Pulmonary artery endothelial cell (primary cell): Measurements from ENCODE around the gene STAMBPL1. TPM values are rescaled to one million over a fixed set of nuclear protein-coding genes. Genes with fewer than 3 reads are reported as not detected.
"Not testable (repeated sequence)": the region's sequence is repeated elsewhere in the genome, so short reads cannot be mapped to it uniquely, and the experiment has no call there.

Experiments used
- DNase-seq: peaks from one replicate; pipeline ENCODE4 v3.0.0-alpha.2; 2011; ENCODE audit warnings: low read depth, low spot score
- total RNA-seq: library from RNA; depleted of rRNA; stranded (reverse); fragments of >200 nt; gene quantifications from 2 replicates; pipeline ENCODE4 v1.2.3, GENCODE V29; 2014

STAMBPL1 gene
- total RNA-seq, 1 donor from 2014 or later = 1.6 TPM

DNA sequence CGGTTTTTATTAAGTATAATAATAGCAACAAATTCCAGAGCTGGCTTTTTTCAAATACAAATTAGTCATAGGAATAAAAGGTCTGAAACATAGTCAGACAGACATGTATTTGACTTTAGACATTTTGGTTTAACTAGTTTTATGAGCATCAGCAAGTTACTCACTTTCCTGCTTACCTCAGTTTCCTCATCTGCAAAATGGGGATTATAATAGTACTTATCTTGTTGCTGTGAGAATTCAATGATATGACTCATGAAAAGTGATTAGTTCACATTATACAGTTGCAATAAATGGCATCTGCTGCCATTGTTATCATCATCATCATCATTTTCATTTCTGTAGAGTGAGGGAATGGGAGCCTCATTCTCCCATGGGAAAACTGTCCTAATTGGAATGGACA lies 39.0 kb downstream of the STAMBPL1 start:
- DNase-seq = no peak

GRCh38 chr10:88920198-88920597 lies 40.2 kb downstream of the STAMBPL1 start:
- DNase-seq = no peak

DNA sequence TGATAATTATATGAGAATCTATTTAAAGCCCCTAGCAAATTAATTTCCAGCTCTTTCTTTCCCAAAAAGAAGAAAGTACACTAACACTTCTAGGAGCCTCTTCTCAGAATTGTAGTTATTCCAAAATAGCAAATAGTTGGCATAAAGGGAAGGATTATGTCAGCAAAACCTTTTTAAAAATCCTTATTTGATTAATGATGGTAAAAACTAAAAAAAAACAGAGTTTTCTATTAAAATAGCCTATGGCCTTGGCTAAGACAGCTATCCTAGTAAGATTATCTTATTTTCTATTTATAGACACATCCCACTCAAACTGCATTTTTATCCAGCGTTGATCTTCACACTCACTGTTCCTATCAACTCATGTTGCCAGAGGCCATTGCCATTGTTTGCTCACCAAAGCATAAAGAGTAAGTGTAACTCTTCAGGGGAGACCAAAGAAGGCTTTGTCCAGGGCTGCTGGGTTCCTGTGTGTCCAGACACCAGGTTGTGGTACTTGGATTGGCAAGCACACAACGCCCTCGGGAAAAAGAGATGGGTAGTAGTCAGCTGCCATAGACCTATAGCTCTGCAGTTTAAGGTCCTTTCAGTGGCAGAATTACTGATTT lies 41.0 kb downstream of the STAMBPL1 start:
- DNase-seq = no peak

GRCh38 chr10:88922041-88922440 lies 42.0 kb downstream of the STAMBPL1 start:
- no peak for DNase-seq

DNA sequence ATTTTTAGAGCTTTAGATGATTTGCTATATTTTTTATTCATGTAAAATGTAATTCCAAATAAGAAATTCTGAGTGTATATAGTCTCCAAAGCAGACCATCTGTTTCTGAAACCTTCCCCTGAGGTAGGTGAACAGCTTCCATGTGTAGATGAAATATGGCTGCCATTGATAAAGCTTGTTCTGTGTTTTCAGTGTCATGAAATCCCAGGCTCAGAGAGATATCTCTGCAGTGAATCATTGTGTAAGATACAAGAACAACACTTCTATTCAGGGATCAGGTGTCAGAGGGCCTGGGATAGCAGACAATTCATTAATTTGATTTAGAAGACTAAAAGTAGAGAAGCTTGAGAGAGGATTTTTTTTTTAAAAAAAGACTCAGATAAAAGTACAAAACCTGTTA lies 43.5 kb downstream of the STAMBPL1 start:
- no peak for DNase-seq

GRCh38 chr10:88926566-88927415 lies 46.7 kb downstream of the STAMBPL1 start:
- no peak for DNase-seq

- no peak for DNase-seq
Observed at GRCh38 chr10:88927416-88927690, 47.3 kb downstream of the STAMBPL1 start.

- DNase-seq = no peak
Observed at GRCh38 chr10:88928254-88928653, 48.2 kb downstream of the STAMBPL1 start.

- DNase-seq = no peak
Observed at GRCh38 chr10:88931548-88931947, 51.5 kb downstream of the STAMBPL1 start.

DNA sequence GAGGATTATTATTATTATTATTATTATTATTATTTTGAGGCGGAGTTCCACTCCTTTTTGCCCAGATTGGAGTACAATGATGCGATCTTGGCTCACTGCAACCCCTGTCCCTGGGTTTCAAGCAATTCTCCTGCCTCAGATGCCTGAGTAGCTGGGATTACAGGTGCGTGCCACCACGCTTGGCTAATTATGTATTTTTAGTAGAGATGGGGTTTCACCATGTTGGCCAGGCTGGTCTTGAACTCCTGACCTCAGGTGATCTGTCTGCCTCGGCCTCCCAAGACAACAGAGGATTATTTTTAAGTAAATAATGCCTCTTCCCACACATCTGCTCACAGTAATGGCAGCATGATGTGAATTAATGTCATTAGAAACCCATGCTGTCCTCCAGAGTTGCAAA lies 52.0 kb downstream of the STAMBPL1 start:
- not testable (repeated sequence) for DNase-seq

- peak; percentile 11 for DNase-seq
Observed at GRCh38 chr10:88932539-88933256, 52.7 kb downstream of the STAMBPL1 start.

DNA sequence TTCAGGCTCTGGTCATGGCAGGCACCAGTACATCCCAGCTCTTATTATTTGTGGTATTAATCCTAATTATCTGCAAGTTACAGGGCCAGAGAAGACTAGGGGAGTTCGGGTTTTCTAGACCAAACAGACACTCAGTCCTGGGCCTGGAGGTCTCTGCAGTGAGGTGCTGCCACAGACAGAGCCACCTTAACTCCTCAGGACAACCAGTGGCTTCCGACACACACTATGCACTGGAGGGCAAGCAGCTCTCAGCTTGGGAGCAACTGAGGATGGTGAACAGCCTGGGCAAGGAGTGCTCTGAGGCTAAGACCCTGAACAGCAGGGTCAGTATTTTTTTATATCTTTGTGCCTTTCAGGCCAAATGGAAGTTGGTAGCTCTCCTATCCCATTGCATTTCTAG lies 53.5 kb downstream of the STAMBPL1 start:
- DNase-seq = no peak

DNA sequence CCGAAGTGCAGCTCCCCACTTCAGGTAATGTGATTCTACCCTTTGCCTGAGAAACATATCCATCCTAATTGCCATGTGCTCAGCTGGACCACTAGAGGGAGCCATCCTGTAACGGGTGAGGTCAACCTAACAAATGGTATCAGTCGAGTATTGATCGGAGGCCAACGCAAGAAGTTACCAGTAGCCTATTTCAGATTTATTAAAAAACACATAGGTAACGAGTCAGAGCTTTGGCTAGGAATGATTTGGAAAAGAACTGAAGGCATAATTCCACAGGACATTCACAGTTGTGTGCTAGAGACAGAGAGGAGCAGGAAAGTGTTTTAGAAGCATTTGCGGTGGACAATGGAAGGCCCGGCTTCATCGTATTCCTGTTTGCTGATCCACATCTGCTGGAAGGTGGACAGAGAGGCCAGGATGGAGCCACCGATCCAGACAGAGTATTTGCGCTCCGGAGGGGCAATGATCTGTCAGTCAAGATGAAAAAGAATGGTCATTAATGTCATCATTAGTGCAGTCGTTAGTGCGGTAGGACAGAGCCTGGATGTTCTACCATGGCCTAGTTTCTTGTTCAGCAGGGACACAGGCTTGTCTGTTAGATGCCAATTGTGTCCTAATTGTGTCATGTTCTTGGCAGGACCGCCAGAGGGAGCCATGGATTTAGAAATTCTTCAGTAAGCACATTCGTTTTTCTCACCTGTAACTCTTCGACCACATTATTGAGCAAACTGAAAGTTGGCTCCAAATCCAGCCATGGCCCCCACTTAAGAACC lies 55.0 kb downstream of the STAMBPL1 start:
- DNase-seq = peak; percentile 64

GRCh38 chr10:88936656-88937055 lies 56.6 kb downstream of the STAMBPL1 start:
- no peak for DNase-seq

DNA sequence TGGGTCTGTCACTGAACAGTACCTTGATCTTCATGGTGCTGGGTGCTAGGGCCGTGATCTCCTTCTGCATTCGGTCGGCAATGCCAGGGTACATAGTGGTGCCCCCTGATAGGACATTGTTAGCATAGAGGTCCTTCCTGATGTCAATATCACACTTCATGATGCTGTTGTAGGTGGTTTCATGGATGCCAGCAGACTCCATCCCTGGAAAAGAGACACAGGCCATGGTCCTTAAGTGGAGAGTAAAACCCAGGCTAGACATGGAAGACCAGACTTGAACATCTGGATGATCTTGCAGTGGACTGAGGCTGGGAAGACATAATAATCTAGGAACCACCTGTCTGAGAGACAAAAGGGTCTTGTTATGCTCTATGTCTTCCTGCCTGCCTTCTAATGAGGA lies 58.0 kb downstream of the STAMBPL1 start:
- no peak for DNase-seq

DNA sequence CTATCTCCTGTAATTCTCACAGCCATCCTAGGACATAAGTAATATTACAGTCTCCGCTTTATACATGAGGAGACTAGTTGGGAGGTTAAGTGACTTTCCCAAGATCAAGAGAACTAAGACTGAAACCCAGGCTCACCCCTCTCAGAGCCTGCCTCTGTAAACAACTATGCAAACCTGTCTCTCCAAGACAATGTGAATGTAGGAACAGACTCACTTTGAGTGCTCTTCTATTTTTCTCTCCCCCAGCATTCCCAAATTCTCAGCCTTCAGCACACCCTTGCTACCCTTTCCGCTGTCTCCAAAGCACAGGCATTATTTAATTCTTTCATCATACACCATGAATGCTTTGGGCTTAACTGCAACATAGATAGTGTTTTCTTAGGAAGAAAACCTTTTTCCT lies 58.9 kb downstream of the STAMBPL1 start:
- no peak for DNase-seq

DNA sequence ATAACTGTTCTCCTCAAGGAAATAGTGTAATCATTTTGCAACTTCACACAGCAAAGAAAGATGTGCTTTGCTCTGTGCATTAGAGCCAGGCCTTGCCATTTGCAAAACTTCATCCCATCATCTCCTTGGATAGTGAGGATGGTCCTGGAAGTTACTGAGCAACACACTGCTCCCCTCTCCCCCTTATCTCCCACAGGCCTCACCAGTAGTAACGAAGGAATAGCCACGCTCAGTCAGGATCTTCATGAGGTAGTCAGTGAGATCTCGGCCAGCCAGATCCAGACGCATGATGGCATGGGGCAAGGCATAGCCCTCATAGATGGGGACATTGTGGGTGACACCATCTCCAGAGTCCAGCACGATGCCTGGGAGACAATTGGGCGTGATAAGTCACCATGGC lies 61.0 kb downstream of the STAMBPL1 start:
- DNase-seq = no peak

- DNase-seq = no peak
Observed at GRCh38 chr10:88943778-88944177, 63.7 kb downstream of the STAMBPL1 start.

DNA sequence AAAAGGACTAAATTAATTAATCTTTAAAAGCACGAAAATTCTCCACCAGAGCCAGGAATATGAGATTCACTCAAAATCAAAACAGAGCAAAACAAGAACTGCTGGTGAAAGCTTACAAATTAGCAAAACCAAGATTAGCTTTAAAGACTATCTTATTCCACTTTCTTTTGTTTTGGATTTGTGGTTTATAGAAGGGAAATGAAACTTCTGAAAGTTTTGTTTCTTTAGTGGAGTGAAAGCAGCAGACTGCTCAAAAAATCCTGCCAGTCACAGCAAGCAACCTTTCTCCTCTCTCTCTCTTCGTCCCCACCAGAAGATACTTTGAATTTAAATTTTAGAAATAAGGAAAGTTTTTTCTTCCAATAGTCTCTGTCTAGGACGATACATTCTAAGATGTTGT lies 64.8 kb downstream of the STAMBPL1 start:
- no peak for DNase-seq

- DNase-seq = no peak
Observed at GRCh38 chr10:88946200-88946599, 66.2 kb downstream of the STAMBPL1 start.

GRCh38 chr10:88946965-88947590 lies 67.0 kb downstream of the STAMBPL1 start:
- no peak for DNase-seq
